GM23248 (cell line): ENCODE measurements around the gene ARHGEF1. TPM values are rescaled to one million over a fixed set of nuclear protein-coding genes. Genes with fewer than 3 reads are reported as not detected.
A peak's percentile ranks its signal among the peaks of the same experiment; 100 is the strongest.

Experiments used
- DNase-seq: peaks from one replicate; pipeline ENCODE4 v3.0.0-alpha.2; 2015
- H2AFZ ChIP-seq: fragments of 200-600 bp; sonication (generic); 2 replicates; pipeline ENCODE4 v1.6.1; 2016; ENCODE audit warnings: antibody characterized with exemption
- H3F3A ChIP-seq: fragments of 200-600 bp; sonication (generic); 2 replicates; pipeline ENCODE4 v1.6.1; 2016; ENCODE audit warnings: mild to moderate bottlenecking, antibody characterized with exemption, mixed run types; ENCODE audit not compliant: insufficient read depth
- H3K27ac ChIP-seq: fragments of 200-600 bp; sonication (generic); 2 replicates; pipeline ENCODE4 v1.5.1; 2016; ENCODE audit warnings: mild to moderate bottlenecking
- H3K27me3 ChIP-seq: fragments of 200-600 bp; sonication (generic); replicated peaks from 2 replicates; pipeline ENCODE4 v1.6.1; 2016; ENCODE audit warnings: mild to moderate bottlenecking; ENCODE audit not compliant: insufficient read depth
- H3K36me3 ChIP-seq: fragments of 200-600 bp; sonication (generic); 2 replicates; pipeline ENCODE4 v1.6.1; 2016; ENCODE audit warnings: low read depth, mild to moderate bottlenecking
- H3K4me1 ChIP-seq: fragments of 200-600 bp; sonication (generic); 2 replicates; pipeline ENCODE4 v1.6.1; 2016; ENCODE audit warnings: mild to moderate bottlenecking; ENCODE audit not compliant: insufficient read depth
- H3K4me2 ChIP-seq: fragments of 200-600 bp; sonication (generic); one replicate; pipeline ENCODE4 v1.6.1; 2016; ENCODE audit warnings: mild to moderate bottlenecking; ENCODE audit not compliant: unreplicated experiment
- H3K4me3 ChIP-seq: fragments of 200-600 bp; sonication (generic); 2 replicates; pipeline ENCODE4 v1.5.1; 2016; ENCODE audit warnings: mild to moderate bottlenecking
- H3K79me2 ChIP-seq: fragments of 200-600 bp; sonication (generic); 2 replicates; pipeline ENCODE4 v1.6.1; 2016; ENCODE audit warnings: mild to moderate bottlenecking; ENCODE audit not compliant: insufficient read depth
- H3K9ac ChIP-seq: fragments of 200-600 bp; sonication (generic); 2 replicates; pipeline ENCODE4 v1.6.1; 2016; ENCODE audit warnings: mild to moderate bottlenecking
- H3K9me2 ChIP-seq: fragments of 200-600 bp; sonication (generic); 2 replicates; pipeline ENCODE4 v1.6.1; 2016; ENCODE audit warnings: mixed run types, mild to moderate bottlenecking, moderate library complexity; ENCODE audit not compliant: insufficient read depth
- H3K9me3 ChIP-seq: fragments of 200-600 bp; sonication (generic); one replicate; pipeline ENCODE4 v1.6.1; 2017; ENCODE audit warnings: low read depth
- H4K20me1 ChIP-seq: fragments of 200-600 bp; sonication (generic); 2 replicates; pipeline ENCODE4 v1.6.0; 2016; ENCODE audit not compliant: insufficient read depth
- EZH2 ChIP-seq: fragments of 200-600 bp; sonication (generic); IDR thresholded peaks from 2 replicates; pipeline ENCODE4 v1.6.1; 2018; ENCODE audit warnings: antibody characterized with exemption, mild to moderate bottlenecking; ENCODE audit not compliant: insufficient read depth, poor library complexity, severe bottlenecking
- EZH2phosphoT487 ChIP-seq: fragments of 200-600 bp; sonication (generic); IDR thresholded peaks from 2 replicates; pipeline ENCODE4 v1.6.1; 2018; ENCODE audit warnings: antibody characterized with exemption, moderate library complexity, mild to moderate bottlenecking, low read depth; ENCODE audit not compliant: insufficient read depth
- WGBS, 2 experiments: methylation state at CpG; one replicate each; pipeline ENCODE4 v1.1.6; 2015 to 2017; ENCODE audit warnings: low lambda C conversion rate in 2 of 2, low coverage in 1 of 2; ENCODE audit errors: missing lambda C conversion rate in 2 of 2; 5-methylcytosine and 5-hydroxymethylcytosine counted together
- in situ Hi-C: fragments of 300-500 bp; cut with MboI; formaldehyde crosslinking; loops from 2 replicates; pipeline ENCODE4 v1.15.0; 2020
- polyA plus RNA-seq: library from polyadenylated mRNA; unstranded; fragments of >200 nt; fragmentation: Nextera tagmentation; extraction: Ambion mirVana; gene quantifications from 2 replicates; pipeline ENCODE4 v1.2.1, GENCODE V29; 2016
- total RNA-seq: library from RNA; depleted of rRNA; stranded (reverse); fragments of >200 nt; shearing (Covaris generic); gene quantifications from 2 replicates; pipeline ENCODE4 v1.2.3, GENCODE V29; 2014

Gene ARHGEF1
- total and polyA plus RNA-seq, 2 experiments from 2014 or later, result 46.2 to 49.6 TPM

- Histone ChIP-seq H3K4me2 (no peak overlapping the region), H3K36me3 (no peaks in the 10 kb centered on the region), H3K27me3 (peaks cover 54% of the 10 kb centered on the region), H2AFZ (no peak overlapping the region), H3K9ac (no peak overlapping the region), H3K79me2 (no peaks in the 10 kb centered on the region), H3K27ac (no peak overlapping the region), H3K4me1 (no peaks in the 10 kb centered on the region), H3F3A (no peaks in the 10 kb centered on the region), H3K4me3 (no peak overlapping the region), H3K9me3 (no peaks in the 10 kb centered on the region), H4K20me1 (no peaks in the 10 kb centered on the region), H3K9me2 (no peaks in the 10 kb centered on the region)
- WGBS, 2 experiments, result 84 to 90% methylated on average over 5 of the region's 5 CpGs
- no peak for TF ChIP-seq EZH2
- no peak for TF ChIP-seq EZH2phosphoT487
- DNase-seq, result no peak
- in situ Hi-C loops, result no loop called here
Observed at GRCh38 chr19:41918653-41919244, 35.8 kb downstream of the ARHGEF1 start.

GRCh38 chr19:41919948-41920712 is 37.1 kb downstream of the ARHGEF1 start:
- Histone ChIP-seq H3K4me1 (no peaks in the 10 kb centered on the region), H3F3A (no peaks in the 10 kb centered on the region), H4K20me1 (no peaks in the 10 kb centered on the region), H3K4me2 (no peak overlapping the region), H2AFZ (no peak overlapping the region), H3K4me3 (no peak overlapping the region), H3K27ac (no peak overlapping the region), H3K9me3 (no peaks in the 10 kb centered on the region), H3K36me3 (no peaks in the 10 kb centered on the region), H3K79me2 (no peaks in the 10 kb centered on the region), H3K9me2 (no peaks in the 10 kb centered on the region), H3K27me3 (peaks cover 60% of the 10 kb centered on the region), H3K9ac (no peak overlapping the region)
- TF ChIP-seq EZH2, result no peak
- no peak for TF ChIP-seq EZH2phosphoT487
- peak; percentile 73 for DNase-seq
- 62% methylated on average over 33 of the region's 33 CpGs for WGBS, 2 experiments
- in situ Hi-C loops, result no loop called here

DNA sequence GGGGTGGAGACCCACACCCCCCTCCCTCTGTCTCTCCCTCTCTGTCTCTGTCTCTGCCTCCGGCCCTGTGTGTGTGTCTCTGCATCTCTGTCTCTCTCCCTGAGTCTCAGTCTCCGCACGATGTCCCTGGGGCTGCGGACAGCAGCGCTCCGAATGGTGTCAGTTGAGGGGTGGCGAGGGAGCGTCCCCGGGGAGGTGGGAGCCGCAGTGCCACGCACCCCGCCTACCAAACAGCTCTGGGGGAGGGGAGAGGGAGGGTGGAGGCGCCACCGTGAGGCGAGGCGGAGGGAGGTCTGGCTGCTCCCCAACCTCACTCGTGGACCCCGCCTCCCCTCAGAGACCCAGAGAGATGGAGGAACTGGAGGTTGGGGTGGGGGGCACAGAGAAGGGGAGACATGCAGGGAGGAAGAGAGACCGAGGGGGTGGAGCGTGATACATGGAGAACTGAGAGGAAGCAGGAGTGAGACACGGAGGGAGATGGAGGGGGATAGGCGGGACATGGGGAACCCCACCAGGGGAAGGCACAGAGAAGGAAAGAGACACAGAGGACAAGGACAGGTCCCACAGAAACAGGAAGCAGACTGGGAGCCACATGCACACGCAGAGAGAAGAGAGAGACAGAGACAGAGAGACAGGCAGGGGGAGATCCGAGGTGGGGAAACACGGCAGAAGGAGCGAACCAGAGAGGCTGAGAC is 38.0 kb downstream of the ARHGEF1 start:
- Histone ChIP-seq H3K27me3 (peaks cover 60% of the 10 kb centered on the region), H3K79me2 (no peaks in the 10 kb centered on the region), H3K9ac (no peak overlapping the region), H3F3A (no peaks in the 10 kb centered on the region), H3K4me1 (no peaks in the 10 kb centered on the region), H3K9me3 (no peaks in the 10 kb centered on the region), H3K9me2 (no peaks in the 10 kb centered on the region), H3K27ac (no peak overlapping the region), H3K4me2 (no peak overlapping the region), H2AFZ (no peak overlapping the region), H3K4me3 (no peak overlapping the region), H4K20me1 (no peaks in the 10 kb centered on the region), H3K36me3 (no peaks in the 10 kb centered on the region)
- in situ Hi-C loops, result no loop called here
- no peak for DNase-seq
- TF ChIP-seq EZH2phosphoT487, result 0 out of 2 replicates have a peak, but pooled peaks have one; percentile 7
- peak; percentile 86 for TF ChIP-seq EZH2
- 4% methylated on average over 15 to 26 of the region's 26 CpGs for WGBS, 2 experiments

DNA sequence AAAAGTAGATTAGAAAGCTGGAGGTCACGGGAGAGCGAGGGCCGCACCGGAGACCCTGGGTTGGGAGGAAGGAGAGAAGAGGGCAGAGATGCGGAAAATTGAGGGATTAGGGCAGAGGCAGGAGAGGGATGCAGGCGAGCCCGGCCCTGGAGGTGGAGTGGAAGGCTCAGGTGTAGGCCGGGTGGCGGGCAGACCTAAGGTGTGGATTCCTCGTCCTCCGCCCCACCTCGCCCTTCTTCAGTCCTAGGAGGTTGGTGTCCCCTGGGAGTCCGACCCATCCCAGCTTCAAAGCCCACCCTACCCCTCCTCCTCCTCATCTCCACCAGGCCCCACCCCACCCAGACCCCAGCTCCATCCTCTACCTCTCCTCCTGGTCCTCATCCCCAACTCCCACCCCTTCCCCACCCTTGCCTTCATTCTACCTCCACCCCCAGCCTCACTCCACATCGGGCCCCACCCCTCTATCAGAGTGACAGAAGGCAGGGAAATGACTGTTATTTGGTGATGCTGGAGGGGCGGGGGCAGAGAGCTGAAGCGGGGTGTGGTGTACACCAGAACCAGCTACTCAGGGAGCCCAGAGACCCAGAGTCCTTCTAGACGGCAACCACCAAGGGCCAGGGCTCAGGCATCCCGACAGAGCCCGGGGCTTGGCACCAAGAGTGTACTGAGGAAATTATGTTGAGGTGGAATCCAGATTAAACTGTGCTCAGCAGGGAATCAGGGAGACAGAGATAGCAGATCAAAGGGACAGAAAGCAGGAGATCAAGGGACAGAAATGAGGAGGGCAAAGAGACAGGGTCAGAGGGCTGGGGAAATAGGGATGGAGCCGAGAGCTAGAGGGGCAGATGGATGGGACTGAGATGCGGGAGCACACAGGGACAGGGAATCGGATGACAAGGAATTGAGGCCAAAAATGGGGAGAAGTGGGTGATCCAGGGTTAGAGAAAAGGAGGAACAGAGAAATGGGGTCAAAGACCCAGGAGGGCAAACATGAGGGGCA is 38.9 kb downstream of the ARHGEF1 start:
- Histone ChIP-seq H3K79me2 (no peaks in the 10 kb centered on the region), H3K9me2 (no peaks in the 10 kb centered on the region), H3K9ac (no peak overlapping the region), H2AFZ (no peak overlapping the region), H3K36me3 (no peaks in the 10 kb centered on the region), H3K27ac (no peak overlapping the region), H3K4me1 (no peaks in the 10 kb centered on the region), H4K20me1 (no peaks in the 10 kb centered on the region), H3F3A (no peaks in the 10 kb centered on the region), H3K4me2 (no peak overlapping the region), H3K9me3 (no peaks in the 10 kb centered on the region), H3K4me3 (no peak overlapping the region), H3K27me3 (peaks cover 60% of the 10 kb centered on the region)
- in situ Hi-C loops, result no loop called here
- TF ChIP-seq EZH2 (peak; percentile 71), EZH2phosphoT487 (0 out of 2 replicates have a peak, but pooled peaks have one; percentile 56)
- 5 to 7% methylated on average over 17 to 22 of the region's 22 CpGs for WGBS, 2 experiments
- DNase-seq, result no peak
